K562 (cell line): ENCODE results near the gene LAMA4. TPM values are rescaled to one million over a fixed set of nuclear protein-coding genes. Genes with fewer than 3 reads are reported as not detected.

Source experiments
- ATAC-seq: fragments of 200-7000 bp; cut with Tn5 transposase; 3 replicates; pipeline ENCODE4 v1.9.1; 2020; ENCODE audit warnings: moderate library complexity
- BruUV-seq: library from RNA; stranded (reverse); fragments of 400-500 nt; replicated peaks from 2 replicates; lab custom pipeline; 2021; lab: Mats Ljungman, UMichigan
- CTCF ChIA-PET: fragments of 300-600 bp; formaldehyde crosslinking; extraction: SDS; loops from one replicate; lab custom pipeline; 2021; ENCODE audit warnings: low intra/inter-chr PET ratio; lab: Yijun Ruan, JAX
- POLR2A ChIA-PET: fragments of 300-600, 350-650 bp; sonication (Branson Sonifier 250); formaldehyde crosslinking; extraction: SDS; loops from one replicate; lab custom pipeline; 2021; ENCODE audit warnings: antibody characterized with exemption, inconsistent platforms; lab: Yijun Ruan, JAX
- DNase-seq, 4 experiments: peaks; one replicate each; pipeline versions ENCODE4 v3.0.0 to v3.0.0-alpha.2; 2011 to 2018; ENCODE audit warnings: low spot score in 3 of 4, mixed read lengths in 3 of 4; ENCODE audit errors: extremely low read depth in 1 of 4
- FAIRE-seq: peaks from 2 replicates; lab custom pipeline; 2011; peaks lifted over from hg19 to GRCh38; lab: Jason Lieb, UNC
- H2AFZ ChIP-seq: 2 replicates; pipeline ENCODE4 v1.6.0; 2011; ENCODE audit warnings: low read depth, low read length, control low read depth, inconsistent platforms
- H3K27ac ChIP-seq: fragments of 200-600 bp; 3 replicates; pipeline ENCODE4 v1.8.0; 2011; ENCODE audit warnings: low read depth, mild to moderate bottlenecking, control low read depth, inconsistent platforms, low read length, moderate library complexity, mixed read lengths; ENCODE audit errors: extremely low read depth
- H3K27me3 ChIP-seq, 2 experiments: fragments of 300-600 bp in 1 of 2; 2 replicates in 1 of 2; 3 replicates in 1 of 2; pipeline versions ENCODE4 v1.6.0 to v1.8.0; 2011; ENCODE audit warnings: inconsistent platforms in 2 of 2, low read length in 2 of 2, mild to moderate bottlenecking in 1 of 2, mixed read lengths in 1 of 2, moderate library complexity in 1 of 2; ENCODE audit not compliant: control insufficient read depth in 2 of 2, insufficient read depth in 2 of 2
- H3K36me3 ChIP-seq: fragments of 300-600 bp; 3 replicates; pipeline ENCODE4 v1.8.0; 2011; ENCODE audit warnings: mild to moderate bottlenecking, low read length, inconsistent platforms; ENCODE audit not compliant: control insufficient read depth, insufficient read depth
- H3K4me1 ChIP-seq, 2 experiments: fragments of 200-600 bp in 1 of 2; replicated peaks in 1 of 2; 2 replicates in 1 of 2; 3 replicates in 1 of 2; pipeline versions ENCODE4 v1.5.1 to v1.8.0; 2011; ENCODE audit warnings: inconsistent platforms in 2 of 2, low read length in 2 of 2, mild to moderate bottlenecking in 1 of 2, mixed read lengths in 1 of 2, moderate library complexity in 1 of 2; ENCODE audit not compliant: control insufficient read depth in 2 of 2, insufficient read depth in 2 of 2
- H3K4me2 ChIP-seq: 2 replicates; pipeline ENCODE4 v1.6.1; 2011; ENCODE audit warnings: low read length, control low read depth, inconsistent platforms, mixed read lengths; ENCODE audit not compliant: insufficient read depth
- H3K4me3 ChIP-seq: fragments of 200-600 bp; sonication (generic), shearing (Covaris generic); 2 replicates; pipeline ENCODE4 v1.5.1; 2016; ENCODE audit warnings: control low read depth, inconsistent platforms
- H3K79me2 ChIP-seq: fragments of 200-600 bp; 3 replicates; pipeline ENCODE4 v1.8.0; 2011; ENCODE audit warnings: low read length, inconsistent platforms; ENCODE audit not compliant: control insufficient read depth, insufficient read depth
- H3K9ac ChIP-seq, 2 experiments: 2 replicates each; pipeline versions ENCODE4 v1.6.0 to v1.6.1; 2011; ENCODE audit warnings: low read depth in 2 of 2, low read length in 2 of 2, control low read depth in 1 of 2, inconsistent platforms in 1 of 2, mild to moderate bottlenecking in 1 of 2, mixed read lengths in 1 of 2; ENCODE audit not compliant: insufficient read depth in 1 of 2
- H3K9me1 ChIP-seq: one replicate; pipeline ENCODE4 v1.6.0; 2011; ENCODE audit warnings: inconsistent platforms, mild to moderate bottlenecking, low read length, moderate library complexity; ENCODE audit not compliant: control insufficient read depth, insufficient read depth
- H3K9me3 ChIP-seq: replicated peaks from 2 replicates; pipeline ENCODE4 v1.5.1; 2011; ENCODE audit warnings: low read depth, low read length, inconsistent platforms; ENCODE audit not compliant: control insufficient read depth, insufficient read depth
- H4K20me1 ChIP-seq: replicated peaks from 2 replicates; pipeline ENCODE4 v1.6.1; 2011; ENCODE audit warnings: low read length, inconsistent platforms, mixed read lengths; ENCODE audit not compliant: control insufficient read depth, insufficient read depth
- EP400 ChIP-seq: fragments of 450-650 bp; IDR thresholded peaks from 2 replicates; pipeline ENCODE4 v1.6.1; 2017; ENCODE audit warnings: antibody characterized with exemption, mild to moderate bottlenecking, moderate library complexity
- NFIC ChIP-seq: fragments of 450-650 bp; IDR thresholded peaks from 2 replicates; pipeline ENCODE4 v1.6.1; 2017; ENCODE audit warnings: mild to moderate bottlenecking, inconsistent platforms
- PHF21A ChIP-seq: fragments of 450-650 bp; IDR thresholded peaks from 2 replicates; pipeline ENCODE4 v1.6.1; 2017; ENCODE audit warnings: low read depth, borderline replicate concordance
- RBM39 ChIP-seq: fragments of 200-400 bp; formaldehyde crosslinking; optimal IDR thresholded peaks from 2 replicates; pipeline ENCODE3; 2018; ENCODE audit warnings: low read depth, low read length
- RFX7 ChIP-seq: fragments of 250-450 bp; sonication (Bioruptor Pico); IDR thresholded peaks from 2 replicates; pipeline ENCODE4 v1.5.1; 2021; ENCODE audit warnings: mild to moderate bottlenecking
- STAT5B ChIP-seq: fragments of 250-450 bp; sonication (Bioruptor Pico); IDR thresholded peaks from 2 replicates; pipeline ENCODE4 v1.8.0; 2021; ENCODE audit warnings: mild to moderate bottlenecking, inconsistent platforms
- TRIM28 ChIP-seq: fragments of 450-650 bp; IDR thresholded peaks from 2 replicates; pipeline ENCODE4 v1.6.1; 2017
- ZNF780A ChIP-seq: fragments of 250-450 bp; sonication (Bioruptor Pico); IDR thresholded peaks from 2 replicates; pipeline ENCODE4 v1.5.0; 2021; ENCODE audit warnings: mild to moderate bottlenecking
- WGBS: fragments of 100-300 bp; shearing (Covaris generic); methylation state at CpG from one replicate; pipeline ENCODE4 v1.1.6; 2016; ENCODE audit warnings: low coverage, mixed read lengths; ENCODE audit not compliant: insufficient coverage; ENCODE audit errors: missing lambda C conversion rate; 5-methylcytosine and 5-hydroxymethylcytosine counted together
- in situ Hi-C: fragments of 300-500 bp; cut with MboI; formaldehyde crosslinking; loops from 4 replicates; pipeline ENCODE4 v1.15.0; 2018; ENCODE audit warnings: inconsistent platforms, mixed read lengths
- intact Hi-C: fragments of 100-400 bp; cut with micrococcal nuclease; formaldehyde crosslinking; loops from 2 replicates; pipeline ENCODE4 v1.14.2; 2022
- polyA plus RNA-seq, 8 experiments: library from polyadenylated mRNA; depleted of rRNA in 4 of 8; stranded (reverse) in 5 of 8; unstranded in 3 of 8; fragments of >200 nt; fragmentation: Nextera tagmentation in 2 of 8; fragmentation: Illumina TruSeq in 1 of 8; extraction: Ambion mirVana in 2 of 8; extraction: Trizol in 1 of 8; gene quantifications; 2 replicates each; pipeline versions ENCODE4 v1.2.1 to v1.2.3, GENCODE V29; 2011 to 2014; ENCODE audit warnings: inconsistent platforms in 1 of 8, missing spikeins in 1 of 8
- total RNA-seq, 7 experiments: library from RNA; depleted of rRNA in 6 of 7; stranded (reverse); fragments of >200 nt in 6 of 7; fragmentation: Illumina TruSeq in 2 of 7; extraction: Trizol in 2 of 7; gene quantifications; 2 replicates each; pipeline versions ENCODE4 v1.2.1 to v1.2.3, GENCODE V29; 2011 to 2021; ENCODE audit warnings: low replicate concordance in 1 of 7

The LAMA4 gene
- total and polyA plus RNA-seq, 9 of the 15 experiments (the other 6 are each of a cell fraction or from before 2014, with no cell fraction given): 0.05 to 2.9 (median 0.51) TPM

- BruUV-seq: no TSS peak
- Histone ChIP-seq H3K4me3 (no peak overlapping the region), H2AFZ (no peak overlapping the region), H3K27me3 (no peaks in the 10 kb centered on the region), H3K4me1 (no peaks in the 10 kb centered on the region), H3K36me3 (no peaks in the 10 kb centered on the region), H3K79me2 (no peaks in the 10 kb centered on the region), H3K9me1 (no peaks in the 10 kb centered on the region), H3K9me3 (no peaks in the 10 kb centered on the region), H4K20me1 (no peaks in the 10 kb centered on the region), H3K4me2 (no peak overlapping the region), H3K9ac (no peak overlapping the region), H3K27ac (no peak overlapping the region)
- WGBS: under 1% methylated on average over 11 of the region's 11 CpGs
- ATAC-seq (no peak), DNase-seq (no peak), FAIRE-seq (no peak)
- ChIA-PET POLR2A (no interaction called here), CTCF (no interaction called here)
- intact Hi-C loops (no loop called here), in situ Hi-C loops (no loop called here)
- TF ChIP-seq TRIM28 (no peak), EP400 (no peak), NFIC (0 out of 2 replicates have a peak, but pooled peaks have one; percentile 23), ZNF780A (CRISPR knock-in tag) (no peak), PHF21A (no peak), STAT5B (no peak), RFX7 (no peak), RBM39 (no peak)
Observed at GRCh38 chr6:112243861-112244827, 10.2 kb downstream of the LAMA4 start.
